ENCODE results near the gene APAF1. TPM values are rescaled to one million over a fixed set of nuclear protein-coding genes. Genes with fewer than 3 reads are reported as not detected.
A peak's percentile ranks its signal among the peaks of the same experiment; 100 is the strongest.
"Not testable (repeated sequence)": the region's sequence is repeated elsewhere in the genome, so short reads cannot be mapped to it uniquely, and the experiment has no call there.

APAF1 gene
- total RNA-seq, 1 donor from 2014 or later = 13.9 TPM

DNA sequence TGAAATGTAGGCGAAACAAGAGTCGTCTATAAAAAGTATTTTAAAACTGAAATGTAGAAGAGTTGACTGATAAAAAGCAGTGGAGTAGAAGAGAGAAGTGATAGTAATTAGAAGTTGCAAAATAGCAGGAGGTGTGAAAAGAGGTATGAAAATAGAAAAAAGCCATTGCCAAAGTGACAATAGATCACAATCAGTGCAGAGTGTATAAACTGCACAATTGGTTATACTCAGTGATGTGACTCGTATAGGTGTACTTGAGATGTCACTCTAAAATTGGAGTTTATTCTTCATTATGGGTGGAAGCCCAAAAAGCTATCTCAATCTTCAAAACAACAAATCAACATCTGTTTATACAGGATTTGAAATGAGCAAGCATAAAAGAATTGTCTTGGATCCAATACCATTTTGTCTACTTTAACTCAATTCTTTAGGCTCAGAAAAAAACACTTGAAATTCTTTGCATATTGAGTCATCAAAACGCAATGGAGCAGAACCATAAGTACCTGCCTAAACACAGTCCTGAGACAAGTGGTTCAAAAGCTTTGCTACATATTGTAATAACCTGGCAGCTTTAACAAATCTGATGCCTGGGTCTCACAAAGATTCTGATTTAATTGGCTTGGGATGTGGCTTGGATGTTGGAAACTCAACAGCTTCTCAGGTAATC lies 9.3 kb upstream of the APAF1 start:
- no peak overlapping the region for H3K4me3 ChIP-seq (ENCODE audit: low read depth, low read length)
- DNase-seq (ENCODE audit: low read depth) = peak; percentile 79
- no peak for TF ChIP-seq CTCF (conservative IDR thresholded peaks at IDR 0.05; ENCODE audit: low read depth, low read length)

- DNase-seq (ENCODE audit: low read depth) = no peak
- TF ChIP-seq CTCF (conservative IDR thresholded peaks at IDR 0.05; ENCODE audit: low read depth, low read length) = no peak
- no peak overlapping the region for H3K4me3 ChIP-seq (ENCODE audit: low read depth, low read length)
Measured at GRCh38 chr12:98637068-98637467, 8.0 kb upstream of the APAF1 start.

DNA sequence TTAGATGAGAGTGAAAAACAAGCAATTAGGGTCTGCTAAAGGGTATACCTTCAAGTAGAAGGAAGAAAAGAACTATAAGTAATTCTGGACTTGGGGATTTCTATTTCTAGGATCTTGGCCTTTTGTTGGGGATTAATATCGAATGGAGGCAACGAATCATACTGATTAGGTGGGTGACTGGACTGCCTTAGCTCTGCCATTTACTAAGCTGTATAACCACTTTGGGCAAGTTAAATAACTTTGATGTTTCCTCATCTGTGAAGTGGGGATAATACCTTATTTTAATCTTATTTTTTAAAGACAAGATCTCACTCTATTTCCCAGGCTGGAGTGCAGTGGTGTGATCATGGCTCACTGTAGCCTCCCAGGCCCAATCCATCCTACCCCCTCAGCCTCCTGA lies 7.1 kb upstream of the APAF1 start:
- TF ChIP-seq CTCF (conservative IDR thresholded peaks at IDR 0.05; ENCODE audit: low read depth, low read length) = no peak
- DNase-seq (ENCODE audit: low read depth) = no peak
- H3K4me3 ChIP-seq (ENCODE audit: low read depth, low read length) = no peak overlapping the region

- DNase-seq (ENCODE audit: low read depth) = no peak
- H3K4me3 ChIP-seq (ENCODE audit: low read depth, low read length) = no peak overlapping the region
- TF ChIP-seq CTCF (conservative IDR thresholded peaks at IDR 0.05; ENCODE audit: low read depth, low read length) = no peak
Measured at GRCh38 chr12:98639491-98639890, 5.6 kb upstream of the APAF1 start.

- not testable (repeated sequence) for H3K4me3 ChIP-seq (ENCODE audit: low read depth, low read length)
Measured at GRCh38 chr12:98642801-98643200, 2.3 kb upstream of the APAF1 start.

DNA sequence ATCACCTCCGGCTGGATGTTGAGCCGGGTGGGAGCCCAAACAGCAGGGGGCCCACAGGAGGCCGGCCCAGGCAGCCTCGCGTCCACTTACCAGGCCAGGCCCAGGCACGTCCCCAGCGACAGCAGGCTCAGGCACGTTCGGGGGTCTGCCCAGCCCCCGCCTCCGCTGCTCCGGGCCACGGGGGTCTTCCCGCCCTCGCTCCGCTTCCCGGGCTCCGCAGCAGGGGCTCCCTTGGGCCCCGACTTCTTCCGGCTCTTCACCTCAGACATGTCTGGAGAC lies 718 bp upstream of the APAF1 start:
- no peak for TF ChIP-seq CTCF (conservative IDR thresholded peaks at IDR 0.05; ENCODE audit: low read depth, low read length)
- DNase-seq (ENCODE audit: low read depth) = no peak
- peak overlapping the region; percentile 89 for H3K4me3 ChIP-seq (ENCODE audit: low read depth, low read length)

More at GRCh38 chr12:98642801-98643200, 2.3 kb upstream of the APAF1 start:
- not testable (repeated sequence) for DNase-seq (ENCODE audit: low read depth)

DNA sequence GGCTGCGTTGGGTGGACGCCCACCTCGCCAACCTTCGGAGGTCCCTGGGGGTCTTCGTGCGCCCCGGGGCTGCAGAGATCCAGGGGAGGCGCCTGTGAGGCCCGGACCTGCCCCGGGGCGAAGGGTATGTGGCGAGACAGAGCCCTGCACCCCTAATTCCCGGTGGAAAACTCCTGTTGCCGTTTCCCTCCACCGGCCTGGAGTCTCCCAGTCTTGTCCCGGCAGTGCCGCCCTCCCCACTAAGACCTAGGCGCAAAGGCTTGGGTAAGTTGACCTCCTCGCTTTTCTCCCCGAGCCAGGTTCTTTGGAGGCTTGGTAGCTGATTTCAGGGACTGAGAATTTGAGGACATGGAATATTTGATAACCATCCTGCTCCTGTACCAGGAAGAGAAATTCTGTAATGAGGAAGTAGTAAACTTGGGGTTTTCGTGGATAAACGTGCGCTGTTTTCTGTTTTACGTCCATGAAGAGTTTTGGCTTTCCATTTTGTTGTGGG lies 530 bp downstream of the APAF1 start:
- TF ChIP-seq CTCF (conservative IDR thresholded peaks at IDR 0.05; ENCODE audit: low read depth, low read length) = no peak
- DNase-seq (ENCODE audit: low read depth) = no peak

More for the DNA sequence above, 530 bp downstream of the APAF1 start:
- H3K4me3 ChIP-seq (ENCODE audit: low read depth, low read length) = peak overlapping the region; percentile 89

All from epithelial cell of proximal tubule (primary cell).